OCI-LY3 (cell line): ENCODE data around the gene TMEM74B.

Experiments
- H2AFZ ChIP-seq: fragments of 200-600, 300-600 bp; shearing (Covaris generic); 2 replicates; pipeline ENCODE4 v1.6.0; 2014; ENCODE audit warnings: antibody characterized with exemption, low read depth, low read length
- H3K27ac ChIP-seq: fragments of 200-600, 300-600 bp; sonication (generic); 2 replicates; pipeline ENCODE4 v1.5.1; 2014; ENCODE audit warnings: mild to moderate bottlenecking, low read length, moderate library complexity, mixed read lengths
- H3K27me3 ChIP-seq: fragments of 200-600, 300-600 bp; sonication (generic); 2 replicates; pipeline ENCODE4 v1.6.1; 2014; ENCODE audit warnings: low read depth, low read length, mixed read lengths
- H3K36me3 ChIP-seq: fragments of 200-600, 300-600 bp; sonication (generic); replicated peaks from 2 replicates; pipeline ENCODE3; 2014; ENCODE audit warnings: low read depth, low read length, mixed read lengths
- H3K4me1 ChIP-seq: fragments of 300-600, 200-600 bp; sonication (generic); 2 replicates; pipeline ENCODE4 v1.6.1; 2014; ENCODE audit warnings: low read length, mixed read lengths
- H3K4me2 ChIP-seq: fragments of 200-600, 300-600 bp; sonication (generic); 2 replicates; pipeline ENCODE4 v1.6.1; 2014; ENCODE audit warnings: low read length, mixed read lengths
- H3K4me3 ChIP-seq: fragments of 300-600, 200-600 bp; sonication (generic); 2 replicates; pipeline ENCODE4 v1.5.1; 2014; ENCODE audit warnings: antibody characterized with exemption, mild to moderate bottlenecking, low read length, moderate library complexity
- H3K79me2 ChIP-seq: fragments of 300-600, 200-600 bp; shearing (Covaris generic); 2 replicates; pipeline ENCODE4 v1.6.1; 2014; ENCODE audit warnings: mild to moderate bottlenecking, low read length, mixed read lengths
- H3K9ac ChIP-seq: fragments of 300-600, 200-600 bp; shearing (Covaris generic); 2 replicates; pipeline ENCODE4 v1.6.0; 2014; ENCODE audit warnings: mild to moderate bottlenecking, low read length, moderate library complexity
- H3K9me3 ChIP-seq: fragments of 200-600, 300-600 bp; shearing (Covaris generic); 2 replicates; pipeline ENCODE4 v1.6.1; 2014; ENCODE audit warnings: low read length, mixed read lengths; ENCODE audit not compliant: insufficient read depth
- H4K20me1 ChIP-seq: fragments of 200-600, 300-600 bp; sonication (generic); 2 replicates; pipeline ENCODE4 v1.6.1; 2016; ENCODE audit warnings: low read length, mixed read lengths; ENCODE audit not compliant: insufficient read depth
- CTCF ChIP-seq: fragments of 200-600, 300-600 bp; sonication (generic); IDR thresholded peaks from 2 replicates; pipeline ENCODE4 v1.5.1; 2014; ENCODE audit warnings: antibody characterized with exemption, low read length, low read depth
- EZH2phosphoT487 ChIP-seq: fragments of 200-600 bp; shearing (Covaris generic); IDR thresholded peaks from 2 replicates; pipeline ENCODE4 v1.6.1; 2018; ENCODE audit warnings: antibody characterized with exemption, mixed run types, low read depth

The TMEM74B gene

GRCh38 chr20:1197801-1198200 is 13.0 kb upstream of the TMEM74B start:
- Histone ChIP-seq H4K20me1 (no peaks in the 10 kb centered on the region), H3K9ac (no peak overlapping the region), H3K36me3 (no peaks in the 10 kb centered on the region), H2AFZ (no peak overlapping the region), H3K27me3 (peaks cover 3% of the 10 kb centered on the region; the same call in 1 of the 2 replicates), H3K79me2 (no peaks in the 10 kb centered on the region), H3K9me3 (no peaks in the 10 kb centered on the region), H3K4me3 (no peak overlapping the region), H3K4me2 (no peak overlapping the region), H3K27ac (no peak overlapping the region), H3K4me1 (no peaks in the 10 kb centered on the region)
- TF ChIP-seq EZH2phosphoT487 (no peak), CTCF (no peak)

- H4K20me1 ChIP-seq = no peaks in the 10 kb centered on the region
- H3K79me2 ChIP-seq = no peaks in the 10 kb centered on the region
- no peaks in the 10 kb centered on the region for H3K4me1 ChIP-seq
- peaks cover 3% of the 10 kb centered on the region; the same call in 1 of the 2 replicates for H3K27me3 ChIP-seq
- no peaks in the 10 kb centered on the region for H3K9me3 ChIP-seq
- TF ChIP-seq CTCF (no peak), EZH2phosphoT487 (no peak)
- H2AFZ ChIP-seq = no peak overlapping the region
- H3K27ac ChIP-seq = no peak overlapping the region
- H3K4me3 ChIP-seq = no peak overlapping the region
- H3K9ac ChIP-seq = no peak overlapping the region
- H3K36me3 ChIP-seq = no peaks in the 10 kb centered on the region
- no peak overlapping the region for H3K4me2 ChIP-seq
Measured at GRCh38 chr20:1196634-1197033, 11.9 kb upstream of the TMEM74B start.

- Histone ChIP-seq H4K20me1 (no peaks in the 10 kb centered on the region), H3K9me3 (no peaks in the 10 kb centered on the region), H3K36me3 (no peaks in the 10 kb centered on the region), H2AFZ (no peak overlapping the region), H3K9ac (no peak overlapping the region), H3K79me2 (no peaks in the 10 kb centered on the region), H3K4me1 (no peaks in the 10 kb centered on the region), H3K4me3 (no peak overlapping the region), H3K4me2 (no peak overlapping the region), H3K27me3 (peaks cover under 1% of the 10 kb centered on the region; the same call in 1 of the 2 replicates), H3K27ac (no peak overlapping the region)
- TF ChIP-seq CTCF (no peak), EZH2phosphoT487 (no peak)
Measured at GRCh38 chr20:1195226-1195625, 10.4 kb upstream of the TMEM74B start.

- Histone ChIP-seq H4K20me1 (no peaks in the 10 kb centered on the region), H3K36me3 (no peaks in the 10 kb centered on the region), H3K27ac (no peak overlapping the region), H3K4me2 (no peak overlapping the region), H3K79me2 (no peaks in the 10 kb centered on the region), H3K9ac (no peak overlapping the region), H3K9me3 (no peaks in the 10 kb centered on the region), H2AFZ (no peak overlapping the region), H3K4me1 (no peaks in the 10 kb centered on the region), H3K4me3 (no peak overlapping the region), H3K27me3 (no peaks in the 10 kb centered on the region)
- no peak for TF ChIP-seq CTCF
- TF ChIP-seq EZH2phosphoT487 = no peak
Measured at GRCh38 chr20:1191299-1191698, 6.5 kb upstream of the TMEM74B start.
